ENCODE data around the gene ADAMTS3. TPM values are rescaled to one million over a fixed set of nuclear protein-coding genes. Genes with fewer than 3 reads are reported as not detected.

The ADAMTS3 gene
- total and polyA plus RNA-seq, 2 of the 13 experiments (the other 11 are each of a cell fraction or from before 2014, with no cell fraction given): not detected

DNA sequence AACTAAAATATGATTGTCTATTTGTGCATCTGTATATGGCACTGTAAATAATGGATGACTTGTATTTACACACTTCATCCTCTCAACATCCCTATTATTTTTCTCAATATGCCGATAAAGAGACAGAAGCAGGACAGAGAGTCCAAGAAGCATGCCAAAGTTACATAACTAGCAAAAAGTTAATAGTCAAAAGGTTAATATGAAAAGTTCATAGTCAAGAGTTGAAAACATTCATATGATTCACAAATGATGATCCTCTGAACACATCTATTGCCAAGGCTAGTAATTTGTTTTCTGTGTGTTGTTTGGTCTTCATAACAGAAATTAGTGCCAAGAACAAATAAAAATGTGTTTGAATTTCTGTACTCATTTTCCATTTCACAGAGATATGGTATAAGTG is 231.0 kb downstream of the ADAMTS3 start (continued):
- TF ChIP-seq FOXJ3 (CRISPR knock-in tag; IDR thresholded peaks at IDR 0.05; ENCODE audit: borderline replicate concordance) (no peak), SMC3 (IDR thresholded peaks at IDR 0.05; ENCODE audit: low read length) (no peak)

DNA sequence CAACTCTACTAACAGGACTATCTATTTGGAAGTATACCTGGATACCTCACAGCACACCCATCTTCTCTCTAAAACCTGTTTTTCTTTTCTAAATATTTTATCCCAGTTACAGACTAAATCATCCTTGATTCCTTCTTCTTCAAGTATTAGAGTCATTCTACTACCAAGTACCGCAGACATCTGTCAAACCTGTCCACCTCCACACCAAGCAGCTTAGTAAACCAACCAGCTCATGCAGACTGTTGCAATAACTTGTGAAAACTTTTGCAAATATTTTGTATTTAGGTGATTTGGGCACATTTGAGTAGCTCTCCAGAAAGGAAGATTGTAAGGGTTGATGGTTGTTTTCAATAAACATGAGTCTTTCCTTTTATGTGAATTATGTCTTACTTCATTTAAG is 238.6 kb downstream of the ADAMTS3 start:
- no peak overlapping the region for H3K4me3 ChIP-seq (replicated peaks in 1 of 3; ENCODE audit: insufficient read depth in 1 of 3, low read depth in 2 of 3, low read length in 3 of 3)
- H2AFZ ChIP-seq (ENCODE audit: low read length): no peak overlapping the region
- H3K27ac ChIP-seq (ENCODE audit: extremely low read length, insufficient read depth, low read length): no peak overlapping the region
- ATAC-seq: no peak
- no peak for FAIRE-seq
- H3K4me2 ChIP-seq (ENCODE audit: low read depth, low read length): no peak overlapping the region
- H3K9ac ChIP-seq (ENCODE audit: insufficient read depth, low read depth, low read length): no peak overlapping the region
- in situ Hi-C loops (cut with HindIII; ENCODE audit: extremely low pct_ligation_motif_present, low pct_unique_long_range_greater_than_20kb) (loop anchor here (25.0 kb wide), 1 partner anchor 132 kb away; no protein-coding TSS in a partner anchor), intact Hi-C loops (cut with micrococcal nuclease; ENCODE audit: unreplicated experiment) (no loop called here)
- no peaks in the 10 kb centered on the region for H3K79me2 ChIP-seq (ENCODE audit: insufficient read depth, low read length)
- TF ChIP-seq ZNF350 (CRISPR knock-in tag; IDR thresholded peaks at IDR 0.05; ENCODE audit: borderline replicate concordance, low read depth) (no peak), GABPA (IDR thresholded peaks at IDR 0.05; ENCODE audit: low read depth, low read length) (no peak), GABPA (CRISPR knock-in tag; IDR thresholded peaks at IDR 0.05; ENCODE audit: low read depth) (no peak)
- TF ChIP-seq, protein P1, sequence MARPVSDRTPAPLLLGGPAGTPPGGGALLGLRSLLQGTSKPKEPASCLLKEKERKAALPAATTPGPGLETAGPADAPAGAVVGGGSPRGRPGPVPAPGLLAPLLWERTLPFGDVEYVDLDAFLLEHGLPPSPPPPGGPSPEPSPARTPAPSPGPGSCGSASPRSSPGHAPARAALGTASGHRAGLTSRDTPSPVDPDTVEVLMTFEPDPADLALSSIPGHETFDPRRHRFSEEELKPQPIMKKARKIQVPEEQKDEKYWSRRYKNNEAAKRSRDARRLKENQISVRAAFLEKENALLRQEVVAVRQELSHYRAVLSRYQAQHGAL (CRISPR knock-in tag; IDR thresholded peaks at IDR 0.05; ENCODE audit: not compliant biosample characterization): no peak
- H3K9me3 ChIP-seq (ENCODE audit: low read length): no peaks in the 10 kb centered on the region
- H4K20me1 ChIP-seq (ENCODE audit: insufficient read depth, low read length): no peaks in the 10 kb centered on the region
- no peaks in the 10 kb centered on the region; a peak in 1 of 5 replicates for H3K27me3 ChIP-seq (ENCODE audit: control insufficient read depth in 1 of 2, insufficient read depth in 2 of 2, low read length in 2 of 2)
- DNase-seq (ENCODE audit: low spot score): no peak
- ChIA-PET POLR2A (no interaction called here), CTCF (ENCODE audit: low intra/inter-chr PET ratio, low total read pairs) (no interaction called here)
- BruUV-seq (replicated peaks): no TSS peak
- H3K36me3 ChIP-seq (replicated peaks in 1 of 2; ENCODE audit: control insufficient read depth in 1 of 2, insufficient read depth in 2 of 2, low read length in 2 of 2): no peaks in the 10 kb centered on the region
- H3K4me1 ChIP-seq (ENCODE audit: insufficient read depth, low read length): no peaks in the 10 kb centered on the region
- WGBS (ENCODE audit: low lambda C conversion rate): 3% methylated on average over 1 of the region's 1 CpG

All from HepG2 (cell line).